ENCODE data around the gene PLA2G4F.
"Not testable (repeated sequence)": the region's sequence is repeated elsewhere in the genome, so short reads cannot be mapped to it uniquely, and the experiment has no call there.

PLA2G4F gene

DNA sequence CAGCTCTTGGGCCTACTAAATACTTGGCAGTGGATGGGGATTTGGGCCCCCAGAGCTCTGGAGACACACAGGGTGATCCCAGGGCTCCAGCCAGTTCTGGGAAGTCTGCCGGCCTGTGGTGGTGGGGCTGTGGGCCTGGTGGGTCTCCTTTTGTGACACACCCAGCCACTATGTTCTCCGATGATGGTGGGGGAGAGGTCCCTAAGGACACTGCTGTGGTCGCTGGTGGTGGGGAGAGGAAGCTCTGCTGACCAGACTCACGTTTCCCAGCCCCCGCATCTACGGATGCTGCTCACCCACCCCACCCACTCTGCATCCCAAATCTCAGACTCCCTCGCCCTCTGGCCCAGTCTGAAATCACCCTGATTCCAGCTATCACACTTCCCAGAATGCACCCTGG, 62.5 kb downstream of the PLA2G4F start:
- DNase-seq = no peak

DNA sequence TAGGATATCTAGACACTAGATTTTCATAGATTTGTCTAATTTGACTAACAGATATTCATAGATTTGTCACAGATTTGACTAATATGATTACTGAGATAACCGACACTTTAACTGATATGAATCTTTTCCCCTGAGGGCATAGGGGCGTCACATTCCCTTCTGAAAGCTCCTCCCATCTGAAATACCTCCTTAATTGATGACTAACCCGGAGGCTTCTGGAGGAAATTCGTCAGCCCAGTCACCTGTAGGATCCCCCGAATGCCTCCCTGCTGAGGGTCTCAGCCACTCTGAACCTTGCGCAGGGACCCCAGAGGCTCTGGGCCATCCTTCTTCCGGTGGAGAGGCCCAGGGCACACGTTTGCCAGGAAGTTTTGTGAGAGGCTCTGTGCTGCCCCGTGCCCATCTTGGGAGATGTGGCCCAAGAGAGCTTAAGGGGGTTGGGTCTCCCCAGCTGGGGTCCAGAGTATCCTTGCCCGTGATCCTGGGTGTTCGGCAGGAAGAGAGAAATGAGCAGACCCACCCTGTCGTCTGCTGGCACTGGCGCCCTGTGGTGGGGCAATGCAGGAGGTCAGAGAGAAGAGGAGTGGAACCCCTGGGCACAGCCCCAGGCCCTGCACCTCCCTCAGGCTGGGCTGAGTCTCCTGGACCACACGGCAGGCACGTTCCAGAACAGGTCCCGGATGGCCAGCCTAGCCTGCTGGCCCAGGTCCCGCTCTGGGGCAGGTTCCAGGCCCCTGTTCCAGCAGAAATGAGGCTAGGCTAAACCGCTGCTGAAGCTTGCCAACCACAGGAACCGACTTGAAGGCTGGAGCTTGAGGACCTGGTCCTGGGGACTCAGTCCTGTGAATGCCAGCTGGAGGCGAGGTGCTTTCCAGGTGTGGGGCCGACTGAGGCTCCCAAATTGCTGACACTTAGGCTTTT, 63.8 kb downstream of the PLA2G4F start:
- peak; percentile 55 for DNase-seq

GRCh38 chr15:42091753-42092397, 64.6 kb downstream of the PLA2G4F start:
- DNase-seq = not testable (repeated sequence)

- DNase-seq = no peak
Measured at GRCh38 chr15:42090781-42091180, 65.7 kb downstream of the PLA2G4F start.

DNA sequence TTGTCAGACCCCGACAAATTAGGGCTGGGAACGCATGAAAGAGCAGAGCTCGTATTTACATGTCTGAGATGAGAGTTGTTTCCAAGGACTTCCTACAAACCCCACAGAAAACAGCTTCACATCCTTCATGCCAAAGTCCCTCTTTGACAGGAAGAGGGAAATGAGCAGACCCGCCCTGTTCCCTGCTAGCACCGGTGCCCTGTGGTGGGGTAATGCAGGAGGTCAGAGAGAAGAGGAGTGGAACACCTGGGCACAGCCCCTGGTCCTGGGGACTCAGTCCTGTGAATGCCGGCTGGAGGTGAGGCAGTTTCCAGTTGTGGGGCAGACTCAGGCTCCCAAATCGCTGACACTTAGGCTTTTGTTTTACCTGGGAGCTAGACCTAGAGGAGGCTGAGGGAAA, 66.1 kb downstream of the PLA2G4F start:
- DNase-seq = no peak

DNA sequence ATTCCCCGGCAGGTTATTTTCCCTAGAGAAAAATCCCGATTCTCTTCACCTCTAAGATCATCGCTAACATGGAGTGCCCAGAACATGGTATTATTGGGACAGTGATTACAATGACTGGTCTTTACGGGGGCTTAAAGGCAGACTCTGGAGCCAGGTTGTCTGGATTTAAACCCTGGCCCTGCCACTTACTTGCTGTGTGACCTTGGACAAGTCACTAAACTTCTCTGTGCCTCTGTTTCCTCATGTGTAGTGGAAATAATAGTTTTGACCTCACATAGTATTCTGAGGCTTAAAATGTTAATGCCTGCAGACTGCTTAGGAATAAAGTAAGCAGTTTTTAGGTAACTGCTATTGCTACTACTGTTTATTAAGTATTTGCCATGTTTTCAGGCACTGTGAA, 66.5 kb downstream of the PLA2G4F start:
- DNase-seq = no peak

Measured in midbrain (tissue), 1 donor.